Measurements from ENCODE around the gene ALAD. TPM values are rescaled to one million over a fixed set of nuclear protein-coding genes. Genes with fewer than 3 reads are reported as not detected.

Gene ALAD
- total and polyA plus RNA-seq, 2 of the 13 experiments (the other 11 are each of a cell fraction or from before 2014, with no cell fraction given), result 21.8 to 30.1 TPM

- TF ChIP-seq ZNF446 (CRISPR knock-in tag; IDR thresholded peaks at IDR 0.05) (no peak), ZNF18 (CRISPR knock-in tag; IDR thresholded peaks at IDR 0.05; ENCODE audit: insufficient replicate concordance) (peak; percentile 83), ZNF432 (CRISPR knock-in tag; IDR thresholded peaks at IDR 0.05; ENCODE audit: borderline replicate concordance) (no peak), PATZ1 (CRISPR knock-in tag; IDR thresholded peaks at IDR 0.05) (peak; percentile 97), ZNF724P (CRISPR knock-in tag; IDR thresholded peaks at IDR 0.05; ENCODE audit: borderline replicate concordance) (no peak), ATF1 (CRISPR knock-in tag; IDR thresholded peaks at IDR 0.05) (no peak), ATF5 (CRISPR knock-in tag; IDR thresholded peaks at IDR 0.05; ENCODE audit: low read depth) (no peak), ZNF30 (CRISPR knock-in tag; IDR thresholded peaks at IDR 0.05) (no peak), ZNF275 (CRISPR knock-in tag; IDR thresholded peaks at IDR 0.05; ENCODE audit: borderline replicate concordance) (peak; percentile 75; the same call in 1 of the 2 replicates), ZNF501 (CRISPR knock-in tag; IDR thresholded peaks at IDR 0.05) (peak; percentile 93), SSRP1 (CRISPR knock-in tag; IDR thresholded peaks at IDR 0.05) (no peak), GTF3A (CRISPR knock-in tag; conservative IDR thresholded peaks at IDR 0.05) (no peak), POLR2AphosphoS2 (IDR thresholded peaks at IDR 0.05; ENCODE audit: low read depth, low read length) (no peak), ZSCAN21 (CRISPR knock-in tag; IDR thresholded peaks at IDR 0.05; ENCODE audit: borderline replicate concordance) (no peak), SPEN (CRISPR knock-in tag; IDR thresholded peaks at IDR 0.05; ENCODE audit: low read depth) (peak; percentile 81), ZNF781 (CRISPR knock-in tag; IDR thresholded peaks at IDR 0.05; ENCODE audit: borderline replicate concordance, not compliant biosample characterization) (no peak), PCBP2 (optimal IDR thresholded peaks at IDR 0.05; ENCODE audit: low read depth, low read length, poor library complexity, severe bottlenecking) (no peak), MBNL3 (CRISPR knock-in tag; conservative IDR thresholded peaks at IDR 0.05) (no peak), ZBTB33 (CRISPR knock-in tag; IDR thresholded peaks at IDR 0.05) (no peak; the same call in 1 of the 2 replicates)
Measured at GRCh38 chr9:113401027-113401792, at the start of gene ALAD (continued).

Measured in HepG2 (cell line).